ENCODE measurements around the gene SPATS2. TPM values are rescaled to one million over a fixed set of nuclear protein-coding genes. Genes with fewer than 3 reads are reported as not detected.
A peak's percentile ranks its signal among the peaks of the same experiment; 100 is the strongest.
"Not testable (repeated sequence)": the region's sequence is repeated elsewhere in the genome, so short reads cannot be mapped to it uniquely, and the experiment has no call there.

The SPATS2 gene
- total RNA-seq, 2 experiments from 2014 or later: 9.2 to 10.8 TPM

- peak overlapping the region; percentile 46 for H3K27ac Mint-ChIP-seq
- no peaks in the 10 kb centered on the region for H3K27me3 Mint-ChIP-seq
- DNase-seq (no peak), ATAC-seq (no peak)
- no peak overlapping the region for H3K4me3 Mint-ChIP-seq
- intact Hi-C loops (cut with micrococcal nuclease): no loop called here
- TF ChIP-seq, protein P1, sequence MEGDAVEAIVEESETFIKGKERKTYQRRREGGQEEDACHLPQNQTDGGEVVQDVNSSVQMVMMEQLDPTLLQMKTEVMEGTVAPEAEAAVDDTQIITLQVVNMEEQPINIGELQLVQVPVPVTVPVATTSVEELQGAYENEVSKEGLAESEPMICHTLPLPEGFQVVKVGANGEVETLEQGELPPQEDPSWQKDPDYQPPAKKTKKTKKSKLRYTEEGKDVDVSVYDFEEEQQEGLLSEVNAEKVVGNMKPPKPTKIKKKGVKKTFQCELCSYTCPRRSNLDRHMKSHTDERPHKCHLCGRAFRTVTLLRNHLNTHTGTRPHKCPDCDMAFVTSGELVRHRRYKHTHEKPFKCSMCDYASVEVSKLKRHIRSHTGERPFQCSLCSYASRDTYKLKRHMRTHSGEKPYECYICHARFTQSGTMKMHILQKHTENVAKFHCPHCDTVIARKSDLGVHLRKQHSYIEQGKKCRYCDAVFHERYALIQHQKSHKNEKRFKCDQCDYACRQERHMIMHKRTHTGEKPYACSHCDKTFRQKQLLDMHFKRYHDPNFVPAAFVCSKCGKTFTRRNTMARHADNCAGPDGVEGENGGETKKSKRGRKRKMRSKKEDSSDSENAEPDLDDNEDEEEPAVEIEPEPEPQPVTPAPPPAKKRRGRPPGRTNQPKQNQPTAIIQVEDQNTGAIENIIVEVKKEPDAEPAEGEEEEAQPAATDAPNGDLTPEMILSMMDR (IDR thresholded peaks at IDR 0.05): no peak
- no peaks in the 10 kb centered on the region for H3K9me3 Mint-ChIP-seq
- ChIA-PET POLR2A (no interaction called here), CTCF (interaction anchor here (1.0 to 8.2 kb wide), 4 partner anchors 9 to 144 kb away, joined by 3 to 57 read pairs (median 9); no protein-coding TSS in a partner anchor)
- H3K36me3 Mint-ChIP-seq (ENCODE audit: low read depth): peaks cover 3% of the 10 kb centered on the region
- H3K4me1 Mint-ChIP-seq (ENCODE audit: low read depth): peaks cover 12% of the 10 kb centered on the region
Observed at GRCh38 chr12:49501895-49502294, 134.6 kb downstream of the SPATS2 start.

DNA sequence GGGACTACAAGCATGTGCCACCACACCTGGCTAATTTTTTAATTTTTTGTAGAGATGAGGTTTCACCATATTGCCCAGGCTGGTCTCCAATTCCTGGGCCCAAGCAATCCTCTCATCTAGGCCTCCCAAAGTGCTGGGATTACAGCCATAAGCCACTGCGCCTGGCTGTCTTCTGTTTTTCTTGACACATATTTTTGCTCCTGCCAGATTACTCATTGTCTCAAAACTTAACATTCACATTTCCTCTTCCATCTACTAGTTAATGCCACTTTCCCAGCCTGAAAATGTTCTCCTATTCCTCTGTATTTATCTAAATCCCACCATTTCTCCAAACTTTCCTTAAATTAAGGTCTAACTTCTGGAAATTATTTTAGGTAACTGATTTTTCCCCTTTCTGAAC lies 135.3 kb downstream of the SPATS2 start:
- no peak overlapping the region for H3K4me3 Mint-ChIP-seq
- TF ChIP-seq, protein P1 (IDR thresholded peaks at IDR 0.05): no peak
- POLR2A ChIA-PET: no interaction called here
- ATAC-seq (no peak), DNase-seq (no peak)
- intact Hi-C loops (cut with micrococcal nuclease): no loop called here
- CTCF ChIA-PET: interaction anchor here (2.9 to 8.2 kb wide), 2 partner anchors 11 to 144 kb away, joined by 12 to 57 read pairs; no protein-coding TSS in a partner anchor
- H3K4me1 Mint-ChIP-seq (ENCODE audit: low read depth): peaks cover 12% of the 10 kb centered on the region
- no peaks in the 10 kb centered on the region for H3K9me3 Mint-ChIP-seq
- H3K27ac Mint-ChIP-seq: no peak overlapping the region
- peaks cover 2% of the 10 kb centered on the region for H3K36me3 Mint-ChIP-seq (ENCODE audit: low read depth)
- no peaks in the 10 kb centered on the region for H3K27me3 Mint-ChIP-seq

GRCh38 chr12:49503674-49504180 lies 136.5 kb downstream of the SPATS2 start:
- H3K36me3 Mint-ChIP-seq (ENCODE audit: low read depth): peaks cover 1% of the 10 kb centered on the region
- no peak overlapping the region for H3K4me3 Mint-ChIP-seq
- peaks cover 12% of the 10 kb centered on the region for H3K4me1 Mint-ChIP-seq (ENCODE audit: low read depth)
- H3K27me3 Mint-ChIP-seq: no peaks in the 10 kb centered on the region
- TF ChIP-seq, protein P1 (IDR thresholded peaks at IDR 0.05): no peak
- POLR2A ChIA-PET: no interaction called here
- CTCF ChIA-PET: interaction anchor here (0.6 to 8.2 kb wide), 5 partner anchors 9 to 156 kb away, joined by 3 to 57 read pairs (median 16); partner anchors contain the start of gene DNAJC22
- no peak for ATAC-seq
- no peaks in the 10 kb centered on the region for H3K9me3 Mint-ChIP-seq
- DNase-seq: no peak
- intact Hi-C loops (cut with micrococcal nuclease): no loop called here
- no peak overlapping the region for H3K27ac Mint-ChIP-seq

DNA sequence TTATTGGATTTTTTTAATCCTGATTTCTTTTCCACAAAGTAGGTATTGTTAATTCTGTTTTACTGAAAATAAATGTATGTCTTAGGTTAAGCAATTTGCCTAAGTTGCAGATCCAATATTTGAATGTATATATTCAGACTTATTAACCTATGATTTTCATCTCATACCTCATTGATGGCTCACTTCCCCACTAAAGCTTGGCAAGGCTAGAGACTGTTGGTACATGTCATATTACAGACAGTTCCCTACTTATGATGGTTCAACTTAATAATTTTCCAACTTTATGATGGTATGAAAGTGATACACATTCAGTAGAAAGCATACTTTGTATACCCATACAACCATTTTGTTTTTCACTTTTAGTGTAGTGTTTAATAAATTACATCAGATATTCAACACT lies 138.4 kb downstream of the SPATS2 start:
- Mint-ChIP-seq H3K4me3 (no peak overlapping the region), H3K4me1 (ENCODE audit: low read depth) (peaks cover 12% of the 10 kb centered on the region), H3K9me3 (no peaks in the 10 kb centered on the region), H3K36me3 (ENCODE audit: low read depth) (no peaks in the 10 kb centered on the region), H3K27me3 (no peaks in the 10 kb centered on the region), H3K27ac (no peak overlapping the region)
- POLR2A ChIA-PET: no interaction called here
- TF ChIP-seq, protein P1 (IDR thresholded peaks at IDR 0.05): no peak
- intact Hi-C loops (cut with micrococcal nuclease): no loop called here
- DNase-seq (no peak), ATAC-seq (no peak)
- CTCF ChIA-PET: interaction anchor here (1.2 to 8.2 kb wide), 3 partner anchors 9 to 158 kb away, joined by 4 to 57 read pairs (median 16); partner anchors contain the start of gene DNAJC22

DNA sequence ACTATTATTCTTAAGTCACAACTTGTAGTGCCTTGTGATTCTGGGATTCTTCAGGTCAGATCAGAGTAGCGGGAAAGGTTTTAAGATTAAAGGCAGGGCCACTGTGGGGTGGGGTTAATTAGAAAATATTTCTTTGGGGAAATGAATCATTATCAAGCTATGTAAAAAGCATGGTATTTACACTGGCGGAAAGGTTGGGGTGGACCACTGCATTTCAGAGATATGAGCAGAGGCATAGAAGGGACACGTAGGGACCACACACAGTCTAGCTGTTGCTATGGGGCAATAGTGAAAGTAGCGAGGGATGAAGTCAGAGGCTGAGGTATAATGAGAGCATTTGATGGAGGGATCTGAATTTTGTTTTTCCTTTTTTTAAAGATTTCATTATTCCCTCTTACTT lies 139.9 kb downstream of the SPATS2 start:
- Mint-ChIP-seq H3K9me3 (no peaks in the 10 kb centered on the region), H3K27ac (no peak overlapping the region), H3K4me3 (no peak overlapping the region), H3K27me3 (no peaks in the 10 kb centered on the region), H3K36me3 (ENCODE audit: low read depth) (no peaks in the 10 kb centered on the region), H3K4me1 (ENCODE audit: low read depth) (peaks cover 3% of the 10 kb centered on the region)
- no peak for DNase-seq
- CTCF ChIA-PET: interaction anchor here (0.9 to 8.2 kb wide), 4 partner anchors 110 to 159 kb away, joined by 4 to 57 read pairs (median 6); no protein-coding TSS in a partner anchor
- POLR2A ChIA-PET: interaction anchor here (0.6 kb wide), 1 partner anchor 17 kb away, joined by 3 read pairs; no protein-coding TSS in a partner anchor
- ATAC-seq: no peak
- intact Hi-C loops (cut with micrococcal nuclease): no loop called here
- TF ChIP-seq, protein P1 (IDR thresholded peaks at IDR 0.05): no peak

DNA sequence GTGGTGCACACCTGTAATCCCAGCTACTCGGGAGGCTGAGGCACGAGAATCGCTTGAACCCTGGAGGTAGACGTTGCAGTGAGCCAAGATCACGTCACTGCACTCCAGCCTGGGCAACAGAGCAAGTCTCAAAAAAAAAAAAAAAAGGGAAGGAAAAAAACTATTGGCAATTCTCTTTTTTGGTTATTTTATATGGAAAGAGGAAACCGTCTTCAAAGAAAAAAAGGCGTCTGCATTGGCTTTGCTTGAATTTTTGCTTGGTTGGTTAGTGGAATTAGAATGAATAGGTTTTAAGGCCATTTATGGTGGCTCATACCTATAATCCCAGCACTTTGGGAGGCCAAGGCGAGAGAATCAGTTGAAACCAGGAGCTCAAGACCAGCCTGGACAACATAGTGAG lies 142.4 kb downstream of the SPATS2 start:
- intact Hi-C loops (cut with micrococcal nuclease); H3K27ac Mint-ChIP-seq; H3K4me3 Mint-ChIP-seq; H3K9me3 Mint-ChIP-seq; H3K4me1 Mint-ChIP-seq (ENCODE audit: low read depth); H3K27me3 Mint-ChIP-seq; POLR2A ChIA-PET; ATAC-seq; DNase-seq; H3K36me3 Mint-ChIP-seq (ENCODE audit: low read depth): not testable (repeated sequence)
- CTCF ChIA-PET: interaction anchor here (5.8 to 11.9 kb wide), 2 partner anchors 149 to 161 kb away, joined by 58 to 366 read pairs; partner anchors contain the start of gene DNAJC22
